ENCODE measurements around the gene PPP2R5C.

GRCh38 chr14:101958418-101959180 is 197.1 kb downstream of the PPP2R5C start:
- TF ChIP-seq, protein P1, sequence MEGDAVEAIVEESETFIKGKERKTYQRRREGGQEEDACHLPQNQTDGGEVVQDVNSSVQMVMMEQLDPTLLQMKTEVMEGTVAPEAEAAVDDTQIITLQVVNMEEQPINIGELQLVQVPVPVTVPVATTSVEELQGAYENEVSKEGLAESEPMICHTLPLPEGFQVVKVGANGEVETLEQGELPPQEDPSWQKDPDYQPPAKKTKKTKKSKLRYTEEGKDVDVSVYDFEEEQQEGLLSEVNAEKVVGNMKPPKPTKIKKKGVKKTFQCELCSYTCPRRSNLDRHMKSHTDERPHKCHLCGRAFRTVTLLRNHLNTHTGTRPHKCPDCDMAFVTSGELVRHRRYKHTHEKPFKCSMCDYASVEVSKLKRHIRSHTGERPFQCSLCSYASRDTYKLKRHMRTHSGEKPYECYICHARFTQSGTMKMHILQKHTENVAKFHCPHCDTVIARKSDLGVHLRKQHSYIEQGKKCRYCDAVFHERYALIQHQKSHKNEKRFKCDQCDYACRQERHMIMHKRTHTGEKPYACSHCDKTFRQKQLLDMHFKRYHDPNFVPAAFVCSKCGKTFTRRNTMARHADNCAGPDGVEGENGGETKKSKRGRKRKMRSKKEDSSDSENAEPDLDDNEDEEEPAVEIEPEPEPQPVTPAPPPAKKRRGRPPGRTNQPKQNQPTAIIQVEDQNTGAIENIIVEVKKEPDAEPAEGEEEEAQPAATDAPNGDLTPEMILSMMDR (IDR thresholded peaks at IDR 0.05; ENCODE audit: borderline replicate concordance, extremely low read depth, low read length, poor library complexity, severe bottlenecking) = no peak
- no peak for TF ChIP-seq EZH2 (IDR thresholded peaks at IDR 0.05; ENCODE audit: borderline replicate concordance, low read depth, low read length, severe bottlenecking)

Data from DND-41 (cell line).